Activated T-cell treated with anti-CD3 and anti-CD28 coated beads for 1 hour (primary cell): ENCODE measurements around the gene KRT83.
"Not testable (repeated sequence)": the region's sequence is repeated elsewhere in the genome, so short reads cannot be mapped to it uniquely, and the experiment has no call there.

Experiments used
- DNase-seq: peaks from one replicate; pipeline ENCODE4 v3.0.0-alpha.2; 2020; ENCODE audit warnings: low read depth

KRT83 gene

DNA sequence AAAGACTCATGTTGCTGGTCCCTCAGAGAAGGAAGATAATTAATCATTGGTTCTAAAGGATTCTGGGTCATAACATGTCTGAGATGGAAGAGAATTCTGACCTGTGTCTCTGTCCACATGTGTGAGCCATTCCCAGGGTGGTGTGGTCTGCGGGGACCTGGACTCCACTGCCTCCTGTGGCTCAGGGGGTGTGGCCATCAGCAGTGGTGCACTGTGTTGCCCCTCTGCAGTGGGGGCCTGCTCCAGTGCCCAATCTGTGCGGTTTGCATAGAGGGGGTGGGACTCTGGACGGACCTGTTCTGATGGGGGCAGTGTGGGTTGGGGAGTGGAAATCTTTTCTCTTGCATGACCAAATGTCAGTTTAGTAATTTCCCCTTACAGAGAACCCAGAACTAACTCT, 32.6 kb upstream of the KRT83 start:
- no peak for DNase-seq

DNA sequence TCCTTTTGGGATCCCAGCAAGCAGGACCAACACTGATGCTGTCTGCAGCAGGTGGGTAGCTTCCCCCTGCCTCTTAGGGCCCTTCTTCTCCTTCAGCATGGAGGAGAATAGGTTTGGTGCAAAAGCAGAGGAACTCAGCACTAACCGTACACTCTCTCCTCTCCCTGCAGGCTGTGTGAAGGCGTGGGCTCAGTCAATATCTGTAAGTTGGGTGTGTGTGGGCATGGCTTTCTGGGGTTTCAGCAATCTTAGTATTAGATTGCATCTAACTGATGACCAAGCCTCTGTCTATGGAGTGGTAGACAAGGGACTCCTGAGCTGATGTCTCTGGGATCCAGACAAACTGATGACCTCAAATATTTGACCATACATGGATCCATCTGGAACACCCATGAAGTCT, 31.8 kb upstream of the KRT83 start:
- DNase-seq = no peak

DNA sequence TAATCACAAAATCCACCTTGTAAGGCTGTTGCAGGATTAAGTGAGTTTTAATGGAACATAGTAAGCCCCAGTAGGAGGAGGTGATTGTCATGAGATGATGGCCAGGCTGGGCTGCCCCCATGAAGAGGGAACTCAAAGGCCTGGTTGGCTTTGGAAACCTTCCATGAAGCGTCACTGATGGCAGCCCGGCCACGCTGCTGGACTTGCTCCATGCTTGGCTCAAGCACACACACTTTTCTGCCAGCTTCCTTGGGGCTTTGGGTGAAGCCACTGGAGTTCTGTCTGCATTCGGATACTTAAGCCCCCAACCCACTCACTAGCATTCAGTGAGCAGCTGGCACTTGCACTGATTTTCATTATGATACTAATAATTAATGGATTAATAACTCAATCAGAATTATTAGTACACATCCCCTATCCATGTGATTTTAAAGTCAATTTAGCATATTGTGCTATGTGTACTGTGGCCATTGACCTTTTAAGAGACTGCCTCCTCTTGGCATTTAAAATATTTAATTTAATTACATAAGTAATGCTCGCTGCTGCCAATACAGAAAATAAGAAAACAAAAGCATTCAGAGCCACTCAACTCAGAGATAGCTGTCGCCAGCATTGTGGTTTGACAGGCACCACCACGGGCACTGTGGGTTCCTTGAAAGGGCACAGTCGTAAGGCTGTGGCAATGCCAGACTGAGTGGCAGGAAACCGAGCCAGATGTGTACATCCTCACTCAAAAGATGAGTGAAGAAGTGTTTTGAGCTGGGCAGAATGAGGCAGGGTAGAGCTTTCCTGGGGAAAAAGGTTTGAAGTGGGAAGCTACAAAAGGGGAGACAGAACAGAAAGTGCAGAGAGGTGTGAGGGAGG, 30.2 kb upstream of the KRT83 start:
- DNase-seq = peak; percentile 42

DNA sequence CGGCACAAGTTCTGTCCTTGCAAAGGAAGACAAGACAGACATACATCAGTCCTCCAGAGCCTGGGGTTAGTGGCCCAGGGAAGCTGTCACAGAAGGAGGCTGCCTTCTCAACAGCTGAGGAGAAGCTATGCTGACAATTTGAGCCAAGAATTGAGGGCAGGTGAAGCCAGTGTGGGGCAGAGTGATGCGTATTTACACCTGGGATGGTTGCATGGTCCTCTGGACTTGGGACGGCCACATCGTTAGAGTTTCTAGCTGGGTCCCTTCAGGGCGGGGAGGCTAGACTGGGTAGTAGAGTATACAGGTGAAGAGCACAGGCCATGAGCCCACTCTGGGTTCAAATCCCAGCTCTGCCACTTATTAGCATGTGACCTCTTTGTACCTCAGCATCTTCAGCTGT, 29.6 kb upstream of the KRT83 start:
- no peak for DNase-seq

DNA sequence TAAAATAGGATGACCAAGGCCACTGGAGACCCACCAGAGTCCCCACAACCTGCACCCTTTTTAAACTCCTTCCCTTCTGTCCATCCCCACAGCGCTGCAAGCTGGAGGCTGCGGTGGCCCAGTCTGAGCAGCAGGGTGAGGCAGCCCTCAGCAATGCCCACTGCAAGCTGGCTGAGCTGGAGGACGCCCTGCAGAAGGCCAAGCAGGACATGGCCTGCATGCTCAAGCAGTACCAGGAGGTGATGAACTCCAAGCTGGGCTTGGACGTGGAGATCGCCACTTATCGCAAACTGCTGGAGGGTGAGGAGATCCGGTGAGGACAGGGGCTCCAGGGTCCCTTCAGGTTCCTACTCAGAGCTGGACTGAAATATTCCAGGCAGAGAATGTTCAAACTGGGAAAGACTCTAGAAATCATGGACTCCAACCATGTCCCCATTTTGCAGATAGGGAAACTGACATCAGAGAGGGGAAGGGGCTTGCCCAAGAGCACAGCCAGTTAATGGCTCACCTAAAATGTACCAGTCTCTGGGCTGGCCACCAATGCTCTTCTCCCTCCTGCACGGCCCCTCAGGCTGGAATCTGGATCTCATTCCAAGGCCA, 28.9 kb upstream of the KRT83 start:
- no peak for DNase-seq

DNA sequence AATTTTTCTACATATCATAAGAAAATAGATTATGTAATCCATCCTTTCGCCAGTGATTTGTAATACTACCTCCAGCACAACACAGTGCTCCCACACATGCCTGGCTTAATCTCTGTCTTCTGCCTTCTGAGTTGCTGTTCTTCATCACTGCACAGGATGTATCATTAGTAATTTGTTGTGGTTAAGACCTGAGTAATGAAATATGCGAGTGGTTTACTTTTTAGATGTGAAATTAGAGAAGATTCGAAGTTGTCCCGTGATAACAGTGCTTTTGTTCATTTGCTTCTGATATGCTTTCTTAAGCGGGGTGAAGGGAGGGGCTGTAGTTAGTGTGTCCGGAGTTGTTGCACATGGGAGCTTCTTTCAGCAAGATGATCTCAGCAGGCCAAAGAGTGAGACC, 28.0 kb upstream of the KRT83 start:
- no peak for DNase-seq

DNA sequence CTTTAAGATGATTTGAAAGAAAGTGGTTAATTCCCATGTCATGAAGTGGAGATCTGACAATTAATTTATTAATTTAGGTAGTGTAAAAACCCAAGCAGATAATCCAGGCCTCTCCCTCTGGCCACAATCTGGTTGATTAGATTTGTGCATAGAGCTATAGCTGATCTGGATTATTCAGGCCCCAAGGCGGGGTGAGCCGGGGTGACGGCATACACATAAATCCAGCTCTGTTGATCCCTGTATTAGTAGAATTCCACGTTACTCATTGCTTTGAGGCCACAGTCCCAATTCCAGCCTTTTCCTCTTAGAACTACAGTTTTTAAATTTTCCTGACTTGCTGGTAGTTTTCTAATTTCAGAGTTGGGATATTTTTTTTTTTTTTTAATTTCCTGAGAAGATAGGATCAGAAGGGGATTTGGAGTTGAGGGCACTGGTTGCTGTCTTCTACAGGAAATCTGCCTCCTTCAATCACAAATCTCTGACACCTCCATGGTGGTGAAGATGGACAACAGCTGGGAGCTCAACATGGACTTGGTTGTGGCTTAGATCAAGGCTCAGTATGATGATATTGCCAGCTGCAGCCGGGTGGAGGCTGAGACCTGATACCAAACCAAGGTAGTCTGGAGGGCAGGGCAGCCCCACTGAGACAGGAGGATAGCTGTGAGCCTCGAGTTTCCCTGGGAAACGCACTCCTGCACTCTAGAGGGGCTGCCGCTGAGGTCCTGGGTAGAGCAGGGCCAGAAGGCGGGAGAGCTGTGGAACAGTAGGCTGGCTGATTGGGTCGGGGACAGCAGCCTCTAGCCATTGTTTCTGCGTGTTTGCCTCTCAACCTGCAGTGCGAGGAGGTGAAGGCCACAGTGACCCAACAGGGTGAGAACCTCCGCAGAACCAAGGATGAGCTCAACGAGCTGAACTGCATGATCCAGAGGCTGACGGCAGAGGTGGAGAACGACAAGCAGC, 26.6 kb upstream of the KRT83 start:
- no peak for DNase-seq

DNA sequence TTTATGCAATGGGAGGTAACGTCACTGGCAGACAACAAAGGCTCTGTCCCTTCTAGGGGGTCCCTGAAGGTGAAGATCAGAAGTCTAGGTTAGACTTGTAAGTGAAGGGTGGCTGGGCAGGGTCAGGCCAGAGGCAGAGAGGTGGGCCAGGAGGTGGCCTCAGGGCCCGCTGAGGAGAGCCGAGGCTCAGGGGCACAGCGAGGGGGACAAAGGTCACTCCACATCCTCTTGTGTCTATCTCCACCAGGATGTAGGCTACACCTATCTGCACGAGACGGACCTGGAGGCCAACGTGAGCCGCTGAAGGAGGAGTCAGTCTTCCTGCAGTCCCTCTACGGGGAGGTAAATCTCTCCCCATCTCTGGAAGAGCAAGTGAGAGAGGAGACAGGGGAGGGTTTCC, 25.8 kb upstream of the KRT83 start:
- DNase-seq = no peak

DNA sequence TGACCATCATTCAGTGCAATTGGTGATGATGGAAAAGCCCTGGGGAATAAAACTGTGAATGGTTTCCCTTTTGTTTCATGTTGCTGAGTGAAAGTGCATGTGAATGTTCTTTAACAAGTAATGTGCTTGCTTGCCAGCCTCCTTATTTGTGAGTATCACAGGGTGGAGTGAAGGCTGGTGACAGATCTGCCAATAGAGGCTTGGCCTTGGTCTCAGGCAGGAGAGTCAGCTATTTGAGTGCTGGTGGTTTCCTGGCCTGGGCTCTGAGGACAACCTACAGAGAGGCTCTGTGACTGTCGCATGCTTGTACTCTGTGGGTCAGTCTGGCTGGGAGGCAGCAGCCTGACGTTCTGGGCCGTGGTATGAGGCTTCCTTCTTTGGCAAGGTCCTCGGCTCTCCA, 25.4 kb upstream of the KRT83 start:
- no peak for DNase-seq

DNA sequence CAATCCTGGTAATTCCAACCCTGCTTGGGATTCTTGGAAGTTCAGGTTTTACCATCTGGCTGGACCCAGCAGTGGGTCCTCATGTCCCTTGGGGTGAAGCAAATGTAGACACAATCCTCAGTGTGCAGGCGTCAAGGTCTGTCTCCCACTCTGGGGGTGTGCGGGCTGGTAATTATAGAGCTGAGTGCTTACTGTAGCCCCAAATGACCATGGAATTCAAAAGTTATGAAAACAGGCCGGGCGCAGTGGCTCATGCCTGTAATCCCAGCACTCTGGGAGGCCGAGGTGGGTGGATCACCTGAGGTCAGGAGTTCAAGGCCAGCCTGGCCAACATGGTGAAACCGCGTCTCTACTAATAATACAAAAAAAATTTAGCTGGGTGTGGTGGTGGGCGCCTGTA, 23.8 kb upstream of the KRT83 start:
- DNase-seq = not testable (repeated sequence)

DNA sequence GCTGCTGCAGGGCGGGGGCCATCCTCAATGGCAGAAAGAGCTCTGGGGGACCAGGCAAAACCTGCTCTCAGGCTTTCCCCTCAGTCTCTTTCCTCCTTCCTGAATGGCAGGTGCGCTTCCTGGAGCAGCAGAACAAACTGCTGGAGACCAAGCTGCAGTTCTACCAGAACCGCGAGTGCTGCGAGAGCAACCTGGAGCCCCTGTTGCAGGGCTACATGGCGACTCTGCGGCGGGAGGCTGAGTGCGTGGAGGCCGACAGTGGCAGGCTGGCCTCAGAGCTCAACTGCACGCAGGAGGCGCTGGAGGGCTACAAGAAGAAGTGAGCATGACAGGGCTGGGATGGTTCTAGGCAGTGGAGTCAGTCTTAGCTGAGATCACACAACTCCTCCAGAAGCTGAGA, 22.9 kb upstream of the KRT83 start:
- DNase-seq = no peak

DNA sequence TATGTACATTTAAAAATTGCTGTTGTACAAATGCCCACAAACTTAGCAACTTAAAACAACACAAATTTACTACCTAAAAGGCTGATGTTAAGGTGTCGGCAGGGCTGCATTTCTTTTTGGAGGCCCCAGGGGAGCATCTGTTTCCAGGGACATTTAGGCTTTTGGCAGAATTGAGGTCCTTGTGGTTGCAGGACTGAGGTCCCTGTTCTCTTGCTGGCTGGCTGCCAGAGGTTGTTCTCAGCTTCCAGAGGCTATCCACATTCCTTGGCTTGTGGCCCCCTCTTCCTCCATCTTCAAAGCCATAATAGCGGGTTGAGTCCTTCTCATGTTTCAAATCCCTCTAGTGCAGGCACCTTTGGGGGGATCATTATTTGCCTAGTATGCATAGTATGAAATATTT, 22.4 kb upstream of the KRT83 start:
- no peak for DNase-seq

DNA sequence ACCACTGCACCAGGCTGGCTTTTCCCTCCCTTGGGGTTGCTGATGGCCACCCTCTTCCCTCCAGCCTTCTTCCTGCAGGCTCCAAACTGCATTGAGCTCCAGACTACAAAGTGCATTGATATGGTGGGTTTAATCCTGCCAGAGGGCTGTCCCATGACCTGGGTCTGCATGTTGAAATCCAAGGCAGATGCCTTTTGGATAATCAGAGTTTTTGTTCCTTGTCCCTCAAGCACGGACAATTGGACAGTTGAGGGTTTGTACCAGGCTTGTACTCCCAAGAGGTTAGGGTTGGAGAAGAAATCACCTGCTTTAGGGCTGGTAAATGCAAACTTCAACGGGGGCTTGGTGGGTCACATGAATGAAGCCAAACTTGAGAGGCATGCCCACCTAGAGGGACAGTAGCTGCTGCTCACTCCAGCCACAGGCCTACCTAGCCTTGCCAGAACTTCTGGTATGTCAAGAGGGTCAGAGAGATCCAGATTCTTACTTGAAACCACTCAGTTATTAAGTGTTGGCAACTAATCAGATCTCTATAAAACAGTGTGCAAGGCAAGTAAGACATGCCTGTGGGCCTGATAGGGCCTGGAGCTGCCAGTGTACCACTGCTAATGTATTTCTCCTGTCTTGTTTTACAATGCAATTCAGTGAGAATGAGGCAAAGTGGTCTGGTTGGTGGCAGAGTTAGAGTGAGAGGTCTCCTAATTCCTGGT, 21.7 kb upstream of the KRT83 start:
- DNase-seq = no peak

DNA sequence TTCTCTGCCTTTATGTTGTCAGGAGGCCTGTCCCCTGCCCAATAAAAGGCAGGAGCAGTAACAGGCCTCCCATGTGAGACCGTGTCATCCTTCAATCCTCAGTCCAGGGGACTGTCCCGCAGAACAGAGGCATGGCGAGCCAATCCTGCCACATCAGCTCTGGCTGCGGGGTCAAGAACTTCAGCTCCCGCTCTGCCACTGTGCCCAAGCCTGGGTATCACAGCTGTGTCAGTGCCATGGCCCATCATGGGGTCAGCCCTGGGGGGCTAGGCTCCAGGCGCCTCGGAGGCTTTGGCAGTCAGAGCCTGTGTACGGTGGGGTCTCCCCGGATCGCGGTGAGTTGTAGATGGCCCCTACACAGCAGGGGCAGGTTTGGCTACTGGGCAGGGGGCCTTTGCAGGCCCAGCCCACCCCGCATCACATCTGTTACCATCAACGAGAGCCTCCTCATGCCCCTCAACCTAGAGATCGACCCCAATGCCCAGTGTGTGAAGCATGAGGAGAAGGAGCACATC, 19.9 kb upstream of the KRT83 start:
- no peak for DNase-seq

DNA sequence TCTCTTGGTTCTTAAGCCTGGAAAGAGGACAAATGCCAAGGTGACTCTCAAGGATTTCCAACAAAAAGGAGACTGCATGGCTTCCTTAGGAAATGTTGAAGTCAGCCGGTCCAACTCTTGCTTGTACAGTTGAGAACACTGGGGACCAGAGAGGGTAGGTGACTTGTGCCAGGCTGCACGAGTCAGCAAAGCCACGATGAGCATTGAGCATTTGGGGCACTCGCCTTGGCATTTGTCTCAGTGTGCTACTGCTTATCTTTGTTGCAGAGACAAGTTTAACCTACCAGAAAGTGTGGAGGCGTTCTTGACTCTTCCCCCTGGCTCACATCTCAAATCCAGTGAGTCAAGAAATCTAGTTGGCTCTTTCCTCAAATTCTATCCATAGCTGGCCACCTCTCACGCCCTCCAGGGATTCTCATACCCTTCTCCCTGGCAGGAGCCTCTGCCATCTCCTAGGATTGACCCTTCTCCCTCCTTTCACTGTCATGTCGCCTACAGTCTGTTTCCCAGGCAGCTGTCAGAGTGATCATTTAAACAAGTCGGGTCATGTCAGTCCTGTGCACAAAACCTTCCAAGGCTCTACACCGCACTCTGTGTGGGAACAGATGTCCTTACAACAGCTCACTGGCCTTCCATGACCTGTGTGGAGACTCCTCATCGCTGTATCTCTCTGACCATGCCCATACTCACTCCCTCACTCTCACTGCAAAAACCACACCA, 17.2 kb upstream of the KRT83 start:
- no peak for DNase-seq

DNA sequence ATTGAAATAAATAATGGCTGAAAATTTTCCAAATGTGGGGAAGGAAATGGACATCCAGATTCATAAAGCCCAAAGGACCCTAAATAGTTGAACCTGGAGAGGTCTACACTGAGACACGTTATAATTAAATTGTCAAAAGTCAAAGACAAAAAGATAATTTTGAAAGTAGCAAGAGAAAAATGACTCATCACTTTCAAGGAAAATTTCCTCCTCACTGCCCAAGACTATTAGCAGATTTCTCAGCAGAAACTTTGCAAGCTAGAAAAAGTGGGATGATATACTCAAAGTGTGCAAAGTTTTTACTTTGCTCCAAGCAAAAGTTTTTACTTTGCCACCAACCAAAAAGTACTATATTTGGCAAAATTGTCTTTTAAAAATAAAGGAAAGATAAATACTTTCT, 15.9 kb upstream of the KRT83 start:
- DNase-seq = no peak

DNA sequence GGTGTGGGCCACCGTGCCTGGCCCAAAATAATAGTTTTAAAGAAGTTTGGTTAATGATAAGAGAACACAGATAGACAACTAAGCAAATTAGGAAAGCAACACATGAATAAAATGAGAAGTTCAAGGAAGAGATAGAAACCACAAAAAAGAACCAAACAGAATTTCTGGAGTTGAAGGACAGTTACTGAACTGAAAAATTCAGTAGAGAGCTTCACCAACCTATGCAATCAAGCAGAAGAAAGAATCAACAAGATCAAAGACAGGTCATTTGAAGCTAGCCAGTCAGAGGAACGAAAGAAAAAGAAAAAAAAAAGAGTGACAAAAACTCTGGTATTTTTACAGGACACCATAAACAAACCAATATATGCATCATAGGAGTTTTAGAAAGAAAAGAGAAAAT, 15.4 kb upstream of the KRT83 start:
- no peak for DNase-seq

DNA sequence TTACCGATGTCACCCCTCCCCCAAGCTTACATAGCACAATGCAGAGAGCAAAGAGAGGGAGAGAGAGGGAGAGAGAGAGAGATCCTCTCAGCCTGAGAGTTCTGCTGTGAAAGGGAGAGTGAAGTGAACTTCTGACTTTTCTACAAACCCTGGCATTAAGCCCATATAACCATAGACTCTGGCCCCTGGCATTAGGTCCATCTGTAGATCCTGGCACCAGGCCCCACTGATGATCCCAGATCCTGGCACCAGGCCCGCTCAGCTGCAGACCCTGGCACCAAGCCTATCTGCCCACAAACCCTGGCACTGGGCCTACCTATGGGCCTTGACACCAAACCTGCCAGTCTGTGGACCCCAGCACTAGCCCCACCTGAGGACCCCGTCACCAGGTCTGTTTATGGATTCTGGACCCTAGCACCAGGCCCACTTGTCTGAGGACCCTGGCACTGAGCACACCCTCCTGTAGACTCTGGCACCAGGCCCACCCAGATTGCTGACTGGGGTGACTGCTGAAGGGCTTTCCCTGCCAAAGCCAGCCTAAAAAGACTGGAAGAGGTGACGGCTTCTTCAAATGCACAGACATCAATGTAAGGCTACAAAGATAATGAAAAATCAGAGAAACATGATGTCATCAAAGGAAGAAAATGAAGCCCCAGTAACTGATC, 14.5 kb upstream of the KRT83 start:
- DNase-seq = no peak

DNA sequence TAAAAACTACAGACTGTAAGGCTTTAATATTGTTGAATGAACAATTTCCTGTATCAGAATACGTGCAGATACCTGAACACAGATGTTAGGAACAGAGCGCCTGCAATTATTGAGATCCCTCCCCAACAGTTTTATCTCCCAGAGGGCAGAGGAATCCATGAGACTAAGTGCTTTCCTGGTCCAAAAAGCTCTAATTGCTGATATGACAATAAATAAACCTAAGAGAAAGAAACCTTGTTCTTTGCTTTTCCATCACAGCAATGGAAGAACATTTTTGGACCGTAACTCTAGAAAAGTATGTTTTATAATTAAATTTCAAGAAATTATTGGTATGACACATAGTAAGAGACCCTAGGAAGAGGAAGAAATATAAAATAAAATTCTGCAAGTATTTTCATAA, 13.0 kb upstream of the KRT83 start:
- no peak for DNase-seq

DNA sequence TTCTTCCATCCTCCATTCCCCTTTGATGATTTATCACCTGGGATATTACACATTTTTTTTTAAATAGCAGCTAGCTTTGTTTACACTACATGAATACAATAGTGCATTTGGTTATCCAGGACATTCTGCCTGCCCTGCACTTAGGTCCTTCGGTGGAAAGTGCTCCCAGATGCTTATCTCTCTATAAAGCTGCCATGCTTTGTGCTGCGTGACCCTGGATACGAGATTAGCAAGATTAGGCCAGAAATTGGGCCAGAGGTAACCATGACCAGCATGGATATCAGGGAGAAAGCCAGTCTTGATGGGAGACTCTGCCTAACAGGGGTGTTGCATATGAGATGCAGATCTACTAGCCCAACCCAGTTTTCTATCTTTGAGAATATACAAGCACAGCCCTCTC, 12.1 kb upstream of the KRT83 start:
- no peak for DNase-seq

DNA sequence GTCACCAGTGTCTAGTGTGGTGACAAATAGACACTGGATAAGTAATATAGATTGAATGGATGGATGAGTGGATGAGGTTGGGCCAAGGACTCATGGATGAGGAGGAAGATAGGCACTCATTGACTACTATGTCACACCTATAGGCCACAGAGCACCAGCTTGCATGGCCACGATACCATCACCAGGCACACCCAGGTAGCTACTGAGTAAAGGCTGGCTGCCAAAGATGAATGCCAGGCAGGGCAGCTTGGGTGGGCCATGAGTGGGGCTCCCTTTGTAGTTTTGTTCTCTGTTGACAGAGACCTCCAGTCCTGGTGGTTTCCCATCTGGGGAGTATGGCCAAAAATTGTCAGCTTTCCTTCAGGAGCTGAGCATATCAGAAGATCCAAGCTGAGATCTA, 11.2 kb upstream of the KRT83 start:
- no peak for DNase-seq
